Stimulated activated CD8-positive, alpha-beta memory T cell treated with anti-CD3 and anti-CD28 coated beads, Interleukin-7, amount 100 ng/mL, for 4 hours (primary cell): ENCODE data around the gene DENND5B.
A peak's percentile ranks its signal among the peaks of the same experiment; 100 is the strongest.
"Not testable (repeated sequence)": the region's sequence is repeated elsewhere in the genome, so short reads cannot be mapped to it uniquely, and the experiment has no call there.

ENCODE experiments used
- DNase-seq, 2 donors: peaks; one replicate each; pipeline ENCODE4 v3.0.0-alpha.2; 2020; ENCODE audit warnings: low read depth in 2 of 2

DENND5B gene

DNA sequence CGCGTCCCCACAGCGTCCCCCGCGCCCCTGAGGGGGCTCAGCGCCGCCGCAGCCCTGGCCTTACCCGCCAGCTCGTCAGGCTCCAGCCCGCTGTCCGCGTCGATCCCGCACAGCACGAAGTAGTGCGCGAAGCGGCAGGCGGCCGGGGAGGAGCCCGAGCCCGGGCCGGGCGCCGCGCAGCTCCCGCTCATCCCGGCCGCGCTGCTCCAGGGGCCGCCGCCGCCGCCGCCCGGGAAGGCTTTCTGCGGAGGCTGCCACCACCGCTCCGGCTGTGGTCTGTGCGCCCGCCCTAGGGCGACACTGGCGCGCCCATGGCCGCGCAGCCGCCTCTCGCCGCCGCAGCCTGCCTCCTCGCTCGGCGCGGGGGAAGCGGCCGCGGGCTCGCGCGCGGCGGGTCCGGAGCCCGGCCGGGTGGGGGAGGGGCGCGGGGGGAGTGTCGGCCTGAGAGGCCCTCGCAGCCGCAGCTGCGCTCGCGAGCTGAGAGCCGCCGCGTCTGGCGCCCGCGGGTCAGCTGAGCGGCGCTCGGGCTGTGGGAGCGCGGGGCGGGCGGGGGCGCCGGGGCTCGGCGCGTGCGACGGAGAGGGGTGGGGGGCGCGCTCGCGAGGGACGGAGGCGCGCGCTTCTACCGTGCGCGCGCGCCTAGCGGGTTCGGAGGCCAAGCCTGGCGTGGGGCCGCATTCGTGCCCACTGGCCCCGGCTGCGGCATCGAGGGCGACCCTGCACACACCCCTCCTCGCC is at the start of gene DENND5B:
DENND5B (minus strand) TSS at position 495 of the 738 bp plus-strand sequence; CDS start at position 191, 304 bp downstream.
- DNase-seq: peak in 1 of 2 donors; percentile 3

DNA sequence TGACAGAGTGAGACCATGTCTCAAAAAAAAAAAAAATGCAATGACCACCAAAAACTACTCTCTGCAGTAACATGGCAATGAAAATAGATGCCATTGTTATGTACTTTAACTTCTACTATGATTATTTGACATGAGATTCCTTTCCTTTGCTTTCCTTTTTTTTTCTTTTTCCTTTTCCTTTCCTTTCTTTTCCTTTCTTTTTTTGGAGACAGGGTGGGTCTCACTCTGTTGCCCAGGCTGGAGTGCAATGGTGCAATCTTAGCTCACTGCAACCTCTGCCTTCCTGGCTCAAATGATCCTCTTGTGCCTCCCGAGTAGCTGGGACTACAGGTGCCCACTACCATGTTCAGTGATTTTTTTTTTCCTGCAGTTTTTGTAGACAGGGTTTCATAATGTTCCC is 43.7 kb upstream of the DENND5B start:
- DNase-seq: no peak

DNA sequence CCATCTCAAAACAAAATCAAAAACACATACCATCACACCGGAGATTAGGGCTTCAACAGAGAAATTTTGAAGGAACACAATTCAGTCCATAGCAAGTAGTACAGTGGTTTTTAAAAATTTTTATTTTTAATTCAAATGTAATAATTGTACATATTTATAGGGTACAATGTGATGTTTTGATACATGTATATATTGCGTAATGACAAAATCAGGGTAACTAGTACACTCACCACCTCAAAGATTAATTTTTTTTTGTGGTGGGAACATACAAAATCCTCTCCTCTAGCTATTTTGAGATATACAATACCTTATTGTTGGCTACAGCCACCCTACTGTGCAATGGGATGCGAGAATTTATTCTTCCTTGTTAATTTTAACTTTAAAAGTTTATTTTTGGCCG is 42.5 kb upstream of the DENND5B start:
- no peak for DNase-seq

DNA sequence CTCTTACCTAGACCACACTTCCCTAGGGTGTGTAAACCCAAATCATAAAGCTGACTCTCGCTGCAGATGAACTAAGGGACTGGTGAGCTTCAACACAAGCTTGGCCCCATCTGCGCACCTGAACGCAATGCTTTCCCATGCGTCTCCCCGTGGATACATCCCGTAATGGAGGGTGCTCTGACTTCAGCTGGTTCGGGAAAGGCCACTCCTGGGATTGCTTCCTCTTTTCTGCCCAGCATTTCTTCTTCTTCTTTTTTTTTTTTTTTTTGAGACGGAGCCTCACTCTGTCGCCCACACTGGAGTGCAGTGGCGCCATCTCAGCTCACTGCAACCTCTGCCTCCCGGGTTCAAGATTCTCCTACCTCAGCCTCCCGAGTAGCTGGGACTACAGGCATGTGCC is 40.9 kb upstream of the DENND5B start:
- DNase-seq: no peak

DNA sequence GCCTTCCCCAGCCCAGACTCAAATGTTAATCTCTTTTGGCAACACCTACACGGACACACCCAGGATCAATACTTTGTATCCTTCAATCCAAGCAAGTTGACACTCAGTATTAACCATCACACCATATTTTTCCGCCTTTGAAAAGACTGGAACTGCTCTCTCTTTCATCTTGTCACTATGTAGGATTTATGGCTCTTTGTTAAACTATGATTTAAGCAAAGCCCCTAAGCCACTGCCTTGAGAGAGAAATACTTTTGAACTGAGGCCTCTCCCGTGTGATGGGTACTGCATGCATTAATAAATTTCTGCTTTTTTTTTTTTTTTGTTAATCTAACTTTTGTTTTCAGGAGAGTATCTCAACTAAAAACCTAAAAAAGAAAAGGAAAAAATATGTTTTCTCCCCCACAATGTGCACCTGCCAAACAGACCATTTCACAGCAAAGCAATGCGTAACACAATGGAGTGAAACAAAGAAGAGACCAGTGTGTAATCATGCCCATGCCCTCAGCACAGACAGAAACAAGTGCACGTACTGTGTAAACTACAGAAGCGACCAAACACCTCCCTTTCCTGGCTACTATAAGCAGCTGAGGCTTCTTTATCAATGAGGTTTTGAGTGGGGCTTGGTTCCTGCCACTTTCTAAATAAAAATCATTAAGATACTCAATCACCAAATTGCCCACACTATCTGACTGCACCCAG is 40.2 kb upstream of the DENND5B start:
- no peak for DNase-seq

DNA sequence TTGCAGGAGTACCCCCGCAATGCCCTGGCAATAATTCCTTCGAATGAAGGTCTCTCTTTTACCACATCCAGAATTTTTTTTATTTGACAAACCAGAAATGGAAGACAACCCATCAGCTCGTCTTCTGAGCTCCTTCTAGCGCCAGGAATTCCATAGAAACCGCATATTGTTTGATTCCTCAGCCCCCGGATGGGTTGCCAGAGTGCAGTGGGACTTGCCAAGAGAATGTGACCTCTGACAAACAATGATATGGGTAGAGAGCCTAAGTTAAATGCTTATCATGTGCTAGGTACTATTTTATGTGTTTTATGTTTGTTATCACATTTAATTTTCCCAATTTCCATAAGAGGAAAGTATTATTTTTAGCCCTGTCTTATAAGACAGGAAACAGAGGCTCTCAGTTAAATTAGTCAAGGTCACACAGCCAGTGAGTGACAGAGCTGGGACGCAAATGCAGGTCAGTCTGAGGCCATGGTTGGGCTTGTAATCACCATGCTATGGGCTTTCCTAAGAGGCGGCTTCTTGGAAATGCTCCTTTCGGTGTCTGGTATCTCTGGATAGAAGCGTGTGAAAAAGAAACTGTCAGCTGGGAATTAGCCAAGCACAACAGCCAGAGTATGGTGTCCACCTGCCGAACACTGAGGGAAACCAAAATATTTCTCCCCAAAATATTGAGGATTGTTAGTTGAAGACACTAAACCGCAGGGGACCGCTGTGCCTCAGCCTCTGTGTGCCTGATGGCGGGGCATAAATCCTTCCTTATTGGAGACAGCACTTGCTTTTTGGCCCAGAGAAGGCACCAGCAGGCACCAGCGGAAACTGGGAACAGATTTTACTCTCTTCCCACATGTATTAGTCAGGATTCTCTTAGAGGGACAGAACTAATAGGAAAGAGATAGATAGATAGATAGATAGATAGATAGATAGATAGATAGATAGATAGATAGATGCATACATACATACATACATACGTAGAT is 39.1 kb upstream of the DENND5B start:
- DNase-seq: no peak

DNA sequence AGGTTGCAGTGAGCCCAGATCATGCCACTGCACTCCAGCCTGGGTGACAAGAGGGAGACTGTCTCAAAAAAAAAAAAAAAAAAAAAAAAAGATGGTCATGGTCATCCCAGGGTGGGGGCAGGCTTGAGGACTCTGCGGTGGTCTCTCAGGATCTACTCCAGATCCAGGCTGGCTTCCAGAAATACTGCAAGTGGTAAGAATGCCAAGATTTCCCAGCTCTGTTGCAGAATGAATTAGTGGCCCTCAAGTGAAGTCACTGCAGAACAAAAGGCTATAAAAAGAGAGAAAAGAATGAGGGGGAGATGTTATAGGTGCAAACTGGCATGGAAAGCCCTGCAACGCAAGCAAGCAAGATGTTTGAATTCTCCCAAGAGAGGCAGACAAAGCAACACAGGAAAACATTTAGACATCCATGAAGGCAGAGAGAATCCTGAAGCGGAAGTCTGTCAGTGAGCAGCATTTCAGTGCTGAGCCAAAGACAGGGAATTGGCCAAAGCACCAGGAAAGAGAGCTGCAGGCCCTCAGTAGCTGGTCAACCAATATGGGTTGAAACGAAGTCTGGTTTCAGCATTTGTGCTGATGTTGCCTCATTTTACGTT is 36.6 kb upstream of the DENND5B start:
- DNase-seq: no peak

DNA sequence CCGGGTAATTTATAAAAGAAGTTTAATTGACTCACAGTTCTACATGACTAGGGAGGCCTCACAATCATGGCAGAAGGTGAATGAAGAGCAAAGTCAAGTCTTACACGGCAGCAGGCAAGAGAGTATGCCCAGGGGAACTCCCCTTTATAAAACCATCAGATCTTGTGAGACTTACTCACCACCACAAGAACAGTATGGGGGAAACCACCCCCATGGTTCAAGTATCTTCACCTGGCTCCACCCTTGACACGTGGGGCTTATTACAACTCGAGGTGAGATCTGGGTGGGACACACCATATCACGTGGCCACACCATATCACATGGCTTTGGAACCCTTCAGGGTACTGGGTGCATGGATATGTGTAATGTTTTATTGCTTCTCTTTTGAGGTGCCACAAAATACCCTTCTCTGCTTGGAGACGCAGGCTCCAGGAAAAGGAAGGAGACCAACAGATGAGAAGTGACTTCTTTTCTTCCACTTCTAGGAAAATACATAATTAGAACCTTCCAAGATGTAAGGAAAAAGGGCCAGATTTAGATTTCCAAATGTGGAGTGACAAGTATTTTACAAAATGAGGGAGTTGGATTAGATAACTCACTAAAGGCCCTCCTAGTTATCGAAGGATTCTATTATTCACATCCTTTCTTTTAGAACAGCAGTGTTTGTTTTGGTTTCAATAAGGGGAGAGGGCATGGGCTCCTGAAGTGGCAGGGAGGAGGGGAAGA is 35.5 kb upstream of the DENND5B start:
- no peak for DNase-seq

DNA sequence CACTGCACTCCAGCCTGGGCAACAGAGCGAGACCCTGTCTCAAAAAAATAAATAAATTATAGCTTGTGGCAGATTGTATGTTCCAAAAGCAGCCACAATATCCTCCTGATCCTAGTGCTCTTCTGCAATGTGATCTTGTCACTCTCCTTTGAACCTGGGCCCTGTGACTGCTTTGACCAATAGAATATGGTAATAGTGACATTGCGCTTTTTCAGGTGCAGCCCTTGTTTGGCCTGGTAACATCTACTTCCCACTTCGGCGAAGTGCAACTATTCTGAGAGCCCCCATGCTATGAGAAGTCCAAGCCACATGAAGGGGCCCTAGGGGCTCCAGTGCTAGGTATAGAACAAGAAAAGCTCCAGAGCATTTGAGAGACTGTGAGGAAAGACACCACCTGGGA is 31.1 kb upstream of the DENND5B start:
- DNase-seq: no peak

DNA sequence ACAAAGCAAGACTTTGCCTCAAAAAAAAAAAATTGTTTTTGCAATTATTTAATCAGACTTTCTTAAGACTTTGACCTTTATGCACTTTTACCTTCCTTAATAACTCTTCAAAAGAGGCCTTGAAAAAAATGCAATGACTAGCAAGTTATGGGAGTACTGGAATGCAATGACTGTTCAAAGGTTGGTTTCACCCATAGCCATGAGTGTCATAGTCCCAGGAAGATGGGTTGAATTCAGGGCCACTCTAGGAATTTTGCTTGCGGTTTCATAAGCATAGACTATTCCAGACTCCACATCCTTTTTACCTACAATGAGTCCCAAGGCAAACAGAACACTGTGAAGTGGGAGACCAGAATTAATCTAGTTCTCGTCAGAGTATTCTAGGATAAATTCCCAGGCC is 29.4 kb upstream of the DENND5B start:
- DNase-seq: no peak

DNA sequence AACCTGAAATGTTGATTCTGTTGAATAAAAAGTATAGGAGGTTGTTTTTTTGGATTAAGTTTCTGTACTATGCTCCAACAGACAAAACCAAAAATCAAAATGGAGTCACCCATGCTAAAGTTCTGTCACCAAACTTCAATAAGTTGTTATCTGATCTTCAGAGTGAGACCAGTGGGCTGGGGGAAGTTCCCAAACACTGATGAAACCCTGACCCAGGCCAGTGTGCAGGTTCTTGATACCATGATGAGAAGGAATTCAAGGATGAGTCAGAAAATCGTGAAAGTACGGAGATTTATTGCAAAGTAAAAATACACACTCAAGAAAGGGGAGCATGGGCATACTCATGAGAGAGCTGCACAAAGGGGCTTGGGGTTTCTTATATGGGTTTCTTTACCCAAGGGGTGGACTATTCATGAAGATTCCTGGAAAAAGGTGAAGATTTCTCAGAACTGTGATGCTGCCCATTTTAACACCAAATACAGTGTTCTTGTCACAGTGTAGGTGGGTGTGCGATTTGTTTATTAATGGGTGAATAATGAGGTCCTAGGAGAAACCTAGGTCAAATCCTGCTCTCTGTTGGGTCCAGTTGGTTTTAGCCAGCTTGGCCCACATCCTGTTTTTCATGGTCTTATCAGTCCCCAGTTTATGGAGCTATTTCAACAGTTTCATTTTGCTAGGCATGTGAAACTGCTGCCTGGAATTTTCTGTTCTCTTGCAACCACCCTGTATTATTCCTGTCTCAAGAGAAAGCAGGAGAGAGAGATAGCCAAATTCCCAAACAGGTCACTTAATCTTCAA is 27.5 kb upstream of the DENND5B start:
- no peak for DNase-seq

DNA sequence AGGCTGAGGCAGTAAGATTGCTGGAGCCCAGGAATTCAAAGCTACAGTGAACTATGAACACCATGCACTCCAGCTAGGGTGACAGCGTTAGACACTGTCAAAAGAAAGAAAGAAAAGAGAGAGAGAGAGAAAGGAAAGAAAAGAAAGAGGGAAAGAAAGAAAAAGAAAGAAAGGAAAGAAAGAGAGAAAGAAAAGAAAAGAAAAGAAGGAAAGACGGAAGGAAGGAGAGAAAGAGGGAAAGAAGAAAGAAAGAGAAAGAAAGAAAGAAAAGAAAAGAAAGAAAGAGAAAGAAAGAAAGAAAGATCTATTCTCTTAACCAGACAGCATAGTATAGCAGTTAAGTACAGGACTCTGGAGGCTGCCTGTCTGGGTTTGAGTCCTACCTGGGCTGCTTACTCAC is 21.9 kb upstream of the DENND5B start:
- DNase-seq: no peak

DNA sequence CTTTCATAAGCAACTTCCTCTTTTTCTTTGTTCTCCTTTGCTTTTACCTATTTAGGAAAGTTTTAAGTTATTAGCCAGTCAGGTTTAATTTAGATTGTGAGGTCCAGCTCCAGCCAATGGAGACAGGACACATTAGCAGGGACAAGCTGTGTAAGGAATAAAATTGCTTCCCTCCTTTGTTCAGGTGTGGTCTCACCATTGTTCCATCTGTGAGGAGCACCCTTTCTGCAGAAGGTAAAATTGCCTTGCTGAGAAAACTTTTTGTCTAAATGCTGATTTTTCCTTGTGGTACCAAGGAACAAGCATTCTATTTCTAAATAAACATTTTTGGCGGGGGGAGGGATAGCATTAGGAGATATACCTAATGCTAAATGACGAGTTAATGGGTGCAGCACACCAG is 17.4 kb upstream of the DENND5B start:
- not testable (repeated sequence) for DNase-seq

DNA sequence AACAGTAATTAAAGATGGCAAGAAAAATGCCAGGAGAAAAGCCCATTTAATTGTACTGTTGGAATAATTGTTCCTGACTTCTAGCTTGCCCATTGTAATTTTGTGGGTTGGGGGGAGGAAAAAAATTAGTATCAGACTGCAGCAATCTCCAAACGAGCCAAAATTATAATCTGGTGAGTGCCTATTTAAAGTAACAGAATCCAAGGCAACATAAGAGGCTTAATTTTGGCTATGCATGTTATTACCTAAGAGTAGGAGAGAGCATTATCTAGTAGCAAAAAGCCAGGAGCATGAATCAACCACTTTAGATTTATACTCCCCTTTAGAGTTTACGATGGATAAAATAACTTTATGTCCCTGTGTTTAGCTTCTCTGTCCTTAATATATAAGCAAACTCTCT is 14.6 kb upstream of the DENND5B start:
- no peak for DNase-seq

DNA sequence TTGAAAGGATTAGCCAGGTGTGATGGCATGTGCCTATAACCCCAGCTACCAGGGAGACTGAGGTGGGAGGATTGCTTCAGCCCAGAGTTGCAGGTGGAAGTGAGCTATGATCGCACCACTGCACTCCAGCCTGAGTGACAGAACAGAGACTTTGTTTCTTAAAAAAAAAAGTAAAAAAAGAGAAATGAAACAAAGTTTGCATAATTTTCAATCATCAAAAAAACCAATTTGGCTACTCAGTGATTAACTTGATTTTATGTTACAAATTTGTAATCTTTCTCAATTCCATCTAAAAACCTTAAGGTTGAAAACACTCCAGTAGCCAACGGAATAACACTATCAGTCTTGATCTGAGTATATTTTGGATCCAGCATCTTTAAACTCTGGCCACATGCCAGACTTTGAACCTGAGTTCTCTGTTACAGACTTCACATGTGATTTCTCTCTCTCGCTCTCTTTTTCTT is 12.6 kb upstream of the DENND5B start:
- DNase-seq: no peak

DNA sequence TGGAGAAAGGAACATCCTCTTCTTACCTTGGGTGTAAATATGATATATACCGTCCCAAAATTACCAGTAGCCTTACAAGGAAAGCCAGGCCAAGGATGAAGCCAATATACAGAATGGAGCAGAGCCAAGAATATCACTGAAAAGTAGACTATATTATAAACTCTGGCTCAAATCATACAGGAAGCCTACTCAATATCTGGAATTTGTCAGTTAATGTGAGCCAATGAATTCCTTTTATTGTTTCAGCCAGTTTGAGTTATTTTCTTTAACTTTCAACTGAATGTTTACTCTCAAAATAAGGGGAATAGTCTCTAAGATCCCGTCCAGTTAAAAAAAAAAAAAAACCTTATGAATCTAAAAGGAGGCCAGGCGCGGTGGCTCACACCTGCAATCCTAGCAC is 9.8 kb upstream of the DENND5B start:
- DNase-seq: no peak

DNA sequence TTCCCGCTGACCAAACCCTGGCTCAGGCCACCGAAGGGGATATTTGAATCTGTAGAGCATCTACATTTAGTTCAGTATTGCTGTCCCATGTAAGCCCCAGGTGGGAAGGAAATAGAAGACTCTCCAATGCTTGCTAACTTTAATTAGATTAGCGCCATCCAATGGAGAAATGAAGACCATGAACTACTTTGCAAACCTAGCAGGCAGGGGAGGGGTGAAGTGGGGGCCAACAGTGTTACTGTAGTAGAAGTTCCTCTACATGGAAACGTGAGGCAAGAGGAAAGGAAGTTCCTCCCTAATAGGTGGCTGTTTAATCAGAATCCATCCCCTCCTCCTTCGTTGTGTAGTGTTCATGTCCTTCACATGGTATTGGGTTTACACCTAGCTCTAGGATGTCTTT is 9.3 kb upstream of the DENND5B start:
- DNase-seq: no peak

DNA sequence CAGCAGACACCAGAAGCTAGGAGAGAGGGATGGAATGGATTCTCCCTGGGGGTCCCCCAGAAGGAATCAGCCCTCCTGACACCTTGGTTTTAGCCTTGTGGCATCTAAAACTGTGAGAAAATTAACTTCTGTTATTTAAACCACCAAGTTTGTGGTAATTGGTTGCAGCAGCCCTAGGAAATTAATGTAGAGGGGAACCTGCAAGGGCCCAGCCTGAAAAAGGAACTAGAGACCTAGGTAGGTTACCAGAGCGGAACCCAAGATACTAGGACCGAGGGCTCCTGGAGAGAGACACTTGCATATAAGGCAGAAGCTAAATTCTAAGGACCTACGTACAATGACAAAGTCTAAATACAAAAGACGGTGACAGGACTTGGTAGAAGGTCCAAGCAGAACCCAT is 8.1 kb upstream of the DENND5B start:
- DNase-seq: no peak

DNA sequence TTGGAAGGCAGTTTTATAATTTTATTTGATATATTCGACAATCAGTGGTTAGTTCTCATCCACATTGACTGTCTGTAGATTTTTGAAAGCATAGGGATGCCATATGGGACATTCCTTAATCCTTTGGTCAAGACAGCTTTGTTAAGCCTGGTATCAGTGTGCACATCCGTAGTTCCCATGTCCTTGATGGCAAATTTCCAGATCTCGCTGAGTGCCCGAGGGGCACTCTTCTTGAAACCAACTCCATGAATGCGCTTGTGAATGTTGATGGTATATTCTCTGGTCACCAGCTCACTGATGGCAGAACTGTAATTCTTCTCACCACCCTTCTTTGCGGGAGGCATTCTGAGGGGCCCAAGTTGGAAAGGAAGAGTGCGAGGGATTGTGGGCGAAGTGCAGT is 6.1 kb upstream of the DENND5B start:
- DNase-seq: no peak

DNA sequence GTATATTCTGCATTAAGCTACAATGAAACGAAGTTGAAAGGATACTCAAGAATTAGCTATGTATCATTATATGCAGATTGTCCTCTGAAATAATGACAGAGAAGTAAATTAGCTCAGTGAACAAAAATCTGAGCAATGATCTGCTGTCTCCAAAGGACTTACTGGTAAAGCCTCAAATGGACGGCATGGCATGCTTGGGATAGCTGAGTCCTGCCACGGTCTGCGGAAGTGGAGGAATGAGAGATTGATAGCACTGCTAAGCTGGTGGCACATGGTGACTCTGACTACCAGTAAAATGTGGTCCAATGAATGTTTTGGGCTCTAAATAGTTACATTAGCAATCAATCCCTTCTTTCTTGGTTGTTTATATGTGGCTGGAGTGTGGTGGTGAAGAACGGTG is 3.7 kb upstream of the DENND5B start:
- DNase-seq: no peak
